GM21576 (cell line): ENCODE data around the gene PWWP2B.
A peak's percentile ranks its signal among the peaks of the same experiment; 100 is the strongest.

Source experiments
- ATAC-seq: cut with Tn5 transposase; IDR thresholded peaks from one replicate; pipeline ENCODE4 v1.9.1; 2021; ENCODE audit warnings: mild to moderate bottlenecking, moderate library complexity; ENCODE audit not compliant: unreplicated experiment

The PWWP2B gene

DNA sequence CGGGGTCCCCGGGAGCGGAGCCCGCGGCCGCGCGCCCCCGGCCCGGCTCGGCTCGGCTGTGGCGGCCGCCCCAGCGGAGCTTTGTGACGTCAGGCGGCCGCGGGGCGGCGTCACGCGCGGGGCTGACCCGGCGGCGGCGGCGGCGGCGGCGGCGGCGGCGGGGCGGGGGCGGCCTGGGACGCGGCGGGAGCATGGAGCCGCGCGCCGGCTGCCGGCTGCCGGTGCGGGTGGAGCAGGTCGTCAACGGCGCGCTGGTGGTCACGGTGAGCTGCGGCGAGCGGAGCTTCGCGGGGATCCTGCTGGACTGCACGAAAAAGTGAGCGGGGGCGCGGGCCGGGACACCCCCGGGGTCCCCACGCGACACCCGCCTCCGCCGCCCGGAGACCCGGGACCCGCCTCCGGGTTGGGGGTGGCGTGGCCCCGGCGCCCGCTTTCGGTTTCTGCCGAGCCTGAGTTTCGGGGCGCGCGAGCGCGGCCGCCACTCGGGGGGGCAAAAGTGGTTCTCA, at the start of gene PWWP2B:
Gene PWWP2B, plus strand, starts transcription at position 165 of the 506 bp plus-strand sequence. Its CDS starts 27 bp downstream, at position 192.
- ATAC-seq: peak; percentile 35

DNA sequence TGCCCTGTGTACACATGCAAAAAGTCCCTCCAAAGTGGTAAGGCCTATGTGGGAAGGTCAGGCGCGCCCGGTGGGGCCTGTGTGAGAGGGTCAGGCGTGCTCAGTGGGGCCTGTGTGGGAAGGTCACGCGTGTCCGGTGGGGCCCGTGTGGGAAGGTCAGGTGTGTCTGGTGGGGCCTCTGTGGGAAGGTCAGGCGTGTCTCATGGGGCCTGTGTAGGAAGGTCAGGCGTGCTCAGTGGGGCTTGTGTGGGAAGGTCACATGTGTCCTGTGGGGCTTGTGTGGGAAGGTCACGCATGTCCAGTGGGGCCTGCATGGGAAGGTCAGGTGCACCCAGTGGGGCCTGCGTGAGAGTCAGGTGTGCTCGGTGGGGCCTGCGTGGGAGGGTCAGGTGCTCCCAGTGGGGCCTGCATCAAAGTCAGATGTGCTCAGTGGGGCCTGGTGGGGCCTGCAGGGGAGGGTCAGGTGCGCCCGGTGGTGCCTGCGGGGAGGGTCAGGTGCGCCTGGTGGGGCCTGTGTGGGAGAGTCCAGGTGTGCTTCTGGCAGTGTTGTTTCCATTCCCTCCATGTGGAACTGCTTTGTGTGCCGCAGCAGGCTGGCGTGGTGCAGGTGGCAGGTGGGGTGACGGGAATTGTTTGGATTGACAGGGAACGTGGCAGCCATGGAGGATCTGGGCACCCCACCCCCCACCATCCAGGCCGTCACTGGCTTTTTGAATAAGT, 49.6 kb upstream of the PWWP2B start:
- ATAC-seq: no peak

DNA sequence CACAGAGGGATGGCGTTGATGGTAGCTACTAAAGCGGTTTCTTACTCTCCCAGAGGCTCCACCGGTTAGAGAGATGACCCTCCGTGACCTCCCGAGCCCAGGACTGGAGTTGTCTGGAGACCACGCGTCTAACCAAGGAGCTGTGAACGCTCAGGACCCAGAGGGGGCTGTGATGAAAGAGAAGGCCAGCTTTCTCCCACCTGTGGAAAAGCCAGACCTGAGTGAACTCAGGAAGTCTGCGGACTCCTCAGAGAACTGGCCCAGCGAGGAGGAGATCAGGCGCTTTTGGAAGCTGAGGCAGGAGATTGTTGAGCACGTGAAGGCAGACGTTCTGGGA, 49.1 kb upstream of the PWWP2B start:
- no peak for ATAC-seq

DNA sequence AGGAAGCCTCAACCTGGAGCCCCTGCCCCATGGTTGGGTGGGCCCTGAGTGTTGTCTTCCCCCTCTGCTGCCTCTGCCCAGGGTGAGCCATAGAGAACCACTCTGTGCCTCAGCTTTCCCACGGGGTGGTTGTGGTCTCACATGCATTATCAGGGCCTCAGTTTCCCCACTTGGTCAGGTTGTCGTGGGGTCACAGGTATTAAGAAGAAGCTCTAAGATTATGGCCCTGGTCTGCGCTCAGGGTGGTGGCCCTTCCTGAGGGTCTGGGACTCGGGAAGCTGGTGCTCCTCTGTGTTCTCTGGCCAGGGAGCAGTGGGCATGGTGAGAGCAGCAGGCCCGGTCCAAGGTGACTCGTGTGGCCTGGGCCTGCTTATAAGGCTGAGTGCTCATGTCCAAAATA, 47.2 kb upstream of the PWWP2B start:
- ATAC-seq: no peak

DNA sequence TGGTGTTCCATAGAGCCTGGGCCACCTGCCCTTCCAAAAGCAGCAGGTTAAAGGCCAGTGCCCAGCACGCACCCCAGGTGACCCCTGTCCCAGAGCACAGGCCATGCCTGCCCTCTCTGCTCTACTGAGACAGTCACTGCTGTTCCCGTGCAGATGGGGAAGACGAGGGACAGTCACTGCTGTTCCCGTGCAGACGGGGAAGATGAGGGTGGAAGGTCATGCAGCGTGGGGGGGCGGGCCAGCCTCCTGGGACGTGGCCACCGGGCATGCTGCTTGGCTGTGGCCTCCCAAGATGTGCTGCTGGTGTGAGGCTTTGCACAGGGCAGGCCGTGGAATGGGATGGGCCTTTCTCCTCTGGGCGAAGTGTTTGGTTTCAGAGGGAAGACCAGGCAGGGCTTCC, 46.6 kb upstream of the PWWP2B start:
- ATAC-seq: no peak

DNA sequence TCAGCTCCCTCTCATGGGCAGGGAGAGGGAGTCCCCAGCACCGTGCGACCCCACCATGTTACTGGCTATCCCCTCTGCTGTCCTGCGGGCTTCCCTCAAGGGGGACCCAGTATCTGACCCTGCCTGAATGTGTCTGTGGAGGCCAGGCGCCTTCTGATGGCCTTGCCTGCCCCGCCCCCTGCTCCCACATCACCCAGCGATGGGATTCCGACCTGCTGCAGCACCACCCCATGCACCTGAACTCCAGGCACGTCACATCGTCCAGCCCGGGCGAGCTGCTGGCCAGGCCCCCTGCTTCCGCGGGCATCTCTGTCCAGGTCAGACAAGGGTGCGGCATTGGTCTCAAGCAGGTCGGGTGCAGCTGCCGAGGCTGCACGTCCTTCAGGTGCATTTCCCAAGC, 46.1 kb upstream of the PWWP2B start:
- ATAC-seq: no peak

DNA sequence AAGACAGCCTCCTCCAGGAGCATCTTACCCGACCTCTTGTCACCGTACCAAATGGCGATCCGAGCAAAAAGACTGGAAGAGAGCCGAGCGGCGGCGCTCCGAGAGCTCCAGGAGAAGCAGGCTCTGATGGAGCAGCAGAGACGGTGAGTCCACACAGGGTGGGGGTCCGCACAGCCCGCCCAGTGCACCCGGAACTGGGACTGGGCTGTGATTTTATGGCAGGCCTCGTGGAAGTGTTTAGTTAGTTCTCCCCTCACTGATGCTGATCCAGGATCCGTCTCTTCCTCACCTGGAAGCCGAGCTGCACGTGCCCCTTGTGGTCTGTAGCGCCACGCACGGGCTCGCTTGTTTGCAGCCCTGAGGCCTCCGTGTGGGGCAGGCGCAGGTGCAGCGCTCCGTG, 45.4 kb upstream of the PWWP2B start:
- no peak for ATAC-seq

DNA sequence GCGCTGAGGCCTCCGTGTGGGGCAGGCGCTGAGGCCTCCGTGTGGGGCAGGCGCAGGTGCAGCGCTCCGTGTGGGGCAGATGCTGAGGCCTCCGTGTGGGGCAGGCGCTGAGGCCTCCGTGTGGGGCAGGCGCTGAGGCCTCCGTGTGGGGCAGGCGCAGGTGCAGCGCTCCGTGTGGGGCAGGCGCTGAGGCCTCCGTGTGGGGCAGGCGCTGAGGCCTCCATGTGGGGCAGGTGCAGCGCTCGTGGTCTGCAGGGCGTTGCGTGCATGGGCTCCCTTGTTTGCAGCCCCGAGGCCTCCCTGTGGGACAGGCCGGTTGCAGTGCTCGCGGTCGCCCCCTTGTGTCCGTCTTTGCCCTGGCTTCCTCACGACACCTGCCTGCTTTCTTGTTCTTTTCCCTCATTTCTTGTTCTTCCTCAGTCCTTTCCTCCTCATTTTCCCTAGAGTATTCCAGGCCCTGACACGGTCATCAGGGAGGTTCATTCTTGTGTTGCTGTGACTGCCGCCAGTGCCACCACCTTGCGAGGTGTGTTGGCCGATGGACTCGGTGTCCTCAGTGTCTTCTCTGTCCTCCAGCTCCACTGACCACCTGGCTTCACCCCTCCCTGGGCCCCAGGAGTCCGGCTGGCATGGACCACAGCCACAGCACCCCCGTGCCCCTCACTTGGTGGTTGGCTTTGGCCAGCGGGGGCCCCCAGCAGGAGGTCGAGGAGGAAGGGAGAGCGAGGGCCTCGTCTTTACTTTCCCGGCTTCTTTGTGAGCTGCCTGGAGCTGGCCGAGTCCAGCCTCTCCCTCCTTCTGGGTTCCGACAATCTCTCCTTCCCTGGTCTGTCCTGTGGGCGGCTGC, 44.3 kb upstream of the PWWP2B start:
- peak; percentile 66 for ATAC-seq

DNA sequence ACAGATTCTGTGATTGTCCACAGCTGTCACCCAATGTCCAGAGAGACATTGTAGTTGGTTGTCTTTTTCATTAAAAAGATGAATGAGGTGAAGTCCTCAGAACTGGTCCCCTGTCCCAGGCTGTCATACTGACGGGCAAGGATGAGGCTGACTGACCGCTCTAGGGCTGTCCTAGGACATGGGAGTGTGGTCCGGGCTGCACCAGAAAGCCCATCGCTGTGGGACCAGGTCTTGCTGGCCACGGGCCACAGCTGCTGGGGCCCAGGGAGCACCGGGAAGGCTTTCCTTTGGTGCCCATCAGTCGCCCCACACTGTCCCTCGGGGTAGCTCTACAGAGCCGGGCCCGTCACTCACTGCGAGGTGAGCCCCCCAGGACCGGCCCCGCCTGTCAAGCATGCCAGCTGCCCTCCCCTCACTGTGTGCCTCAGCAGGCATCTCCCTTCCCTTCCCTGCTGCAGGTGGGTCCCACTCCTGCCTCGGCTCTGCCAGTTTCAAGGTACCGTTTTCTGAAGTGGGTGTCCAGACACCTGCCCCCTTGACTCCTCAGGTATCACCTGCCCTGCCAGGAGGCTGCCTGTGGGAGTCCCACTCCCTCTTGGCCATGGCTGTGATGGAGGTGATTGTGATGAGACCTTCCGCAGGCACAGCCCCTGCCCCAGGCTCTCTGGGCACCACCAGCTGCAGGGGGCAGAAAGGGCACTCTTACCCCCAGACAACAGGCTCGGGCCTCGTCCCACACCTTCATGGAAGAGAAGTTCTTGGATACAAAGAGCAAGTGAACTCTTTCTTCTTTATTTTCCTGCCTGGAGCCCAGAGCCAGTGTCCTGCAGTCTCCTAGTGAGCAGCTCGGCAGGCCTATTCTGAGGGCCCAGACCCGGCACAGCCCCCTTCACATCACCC, 43.3 kb upstream of the PWWP2B start:
- no peak for ATAC-seq

DNA sequence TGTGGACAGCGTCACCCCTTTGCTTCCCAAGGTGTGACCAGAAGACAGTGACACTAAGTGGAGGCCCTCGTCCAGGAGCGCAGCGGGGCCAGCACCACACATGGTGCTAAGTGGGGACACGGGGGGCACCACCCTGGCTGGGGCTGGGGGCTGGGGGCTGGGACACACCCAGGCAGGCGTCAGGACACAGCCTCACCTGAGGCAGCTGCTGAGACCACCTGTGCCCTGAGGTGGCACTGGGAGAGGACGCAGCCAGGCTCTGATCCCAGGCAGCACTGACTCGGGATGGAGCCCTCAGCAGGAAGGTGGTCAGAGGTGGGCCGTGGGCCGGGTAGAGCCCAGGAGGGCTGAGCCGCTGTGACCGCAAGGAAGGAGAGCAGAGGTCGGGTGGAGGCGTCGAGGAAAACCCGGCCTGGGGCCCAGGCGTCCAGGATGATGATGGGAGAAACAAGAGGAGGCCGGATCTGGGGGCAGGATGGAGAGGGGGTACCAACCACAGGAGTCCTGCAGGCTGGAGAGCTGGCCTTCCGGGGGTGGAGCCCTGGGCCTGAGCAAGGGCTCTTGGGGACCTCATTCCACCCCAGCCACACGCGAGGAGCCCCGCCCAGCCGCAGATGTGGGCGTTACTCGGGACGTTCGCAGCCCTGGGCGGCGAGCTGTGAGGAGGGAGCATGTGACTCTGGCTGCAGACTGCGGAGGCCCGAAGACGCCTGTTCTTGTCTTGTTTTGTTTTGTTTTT, 42.5 kb upstream of the PWWP2B start:
- ATAC-seq: no peak

DNA sequence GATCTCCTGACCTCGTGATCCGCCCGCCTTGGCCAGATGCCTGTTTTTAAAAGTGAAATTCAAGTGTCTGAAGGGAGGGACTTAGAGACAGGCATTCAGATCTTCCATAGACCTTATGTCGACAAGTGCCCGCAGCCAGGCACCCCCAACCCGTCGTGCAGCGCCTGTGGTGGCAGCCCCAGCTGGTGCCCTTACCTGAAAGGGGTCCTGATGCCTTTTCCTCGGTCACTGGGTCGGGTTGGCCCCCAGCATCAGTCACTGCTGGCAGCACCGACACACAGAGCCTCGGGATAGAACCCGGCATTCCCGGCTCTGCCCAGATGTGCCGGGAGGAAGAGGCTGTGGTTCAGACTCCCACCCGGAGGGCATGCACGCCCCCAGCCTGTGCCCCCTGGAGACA, 41.7 kb upstream of the PWWP2B start:
- no peak for ATAC-seq

DNA sequence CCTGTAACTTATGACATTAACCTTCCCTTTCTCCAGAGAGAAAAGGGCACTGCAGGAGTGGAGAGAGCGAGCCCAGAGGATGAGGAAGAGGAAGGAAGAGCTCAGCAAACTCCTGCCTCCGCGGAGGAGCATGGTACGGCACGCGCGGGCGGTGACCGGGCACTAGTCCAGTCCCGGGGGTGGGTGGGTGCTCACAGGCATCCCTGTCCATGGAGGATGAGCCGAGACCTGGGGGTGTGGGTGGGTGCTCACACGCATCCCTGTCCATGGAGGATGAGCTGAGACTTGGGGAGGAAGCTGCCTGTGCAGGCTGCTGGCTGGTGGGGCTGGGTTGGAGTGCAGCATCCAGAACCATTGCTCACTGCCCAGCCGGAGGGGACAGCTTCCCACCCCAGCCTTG, 41.2 kb upstream of the PWWP2B start:
- ATAC-seq: no peak

DNA sequence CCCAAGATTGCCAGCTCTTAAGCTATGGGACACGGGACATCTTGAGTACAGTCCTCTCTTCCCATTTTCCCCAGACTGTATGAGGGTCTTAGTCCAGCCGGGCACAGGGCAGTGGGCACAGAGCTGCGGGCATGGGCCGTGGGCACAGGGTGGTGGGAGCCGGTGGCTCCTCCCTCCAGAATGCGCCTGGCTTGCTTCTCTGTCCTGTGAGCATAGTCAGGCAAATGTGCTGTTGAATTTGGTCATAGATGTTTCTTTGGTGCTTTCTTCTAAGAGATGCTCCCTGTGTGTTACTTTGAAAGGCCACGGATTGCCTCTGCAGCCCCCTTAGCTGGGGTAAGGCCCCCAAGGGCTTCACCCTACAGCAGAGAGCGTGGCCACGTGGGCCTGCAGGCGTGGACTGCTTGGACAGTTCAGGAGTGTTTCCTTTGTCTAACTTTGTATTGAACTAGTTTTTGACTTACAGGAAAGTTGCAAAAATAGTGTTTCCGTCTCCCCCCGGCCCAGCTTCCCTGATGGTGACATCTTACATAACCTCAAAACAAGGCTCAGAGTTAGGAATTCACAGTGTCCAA, 40.3 kb upstream of the PWWP2B start:
- ATAC-seq: no peak

DNA sequence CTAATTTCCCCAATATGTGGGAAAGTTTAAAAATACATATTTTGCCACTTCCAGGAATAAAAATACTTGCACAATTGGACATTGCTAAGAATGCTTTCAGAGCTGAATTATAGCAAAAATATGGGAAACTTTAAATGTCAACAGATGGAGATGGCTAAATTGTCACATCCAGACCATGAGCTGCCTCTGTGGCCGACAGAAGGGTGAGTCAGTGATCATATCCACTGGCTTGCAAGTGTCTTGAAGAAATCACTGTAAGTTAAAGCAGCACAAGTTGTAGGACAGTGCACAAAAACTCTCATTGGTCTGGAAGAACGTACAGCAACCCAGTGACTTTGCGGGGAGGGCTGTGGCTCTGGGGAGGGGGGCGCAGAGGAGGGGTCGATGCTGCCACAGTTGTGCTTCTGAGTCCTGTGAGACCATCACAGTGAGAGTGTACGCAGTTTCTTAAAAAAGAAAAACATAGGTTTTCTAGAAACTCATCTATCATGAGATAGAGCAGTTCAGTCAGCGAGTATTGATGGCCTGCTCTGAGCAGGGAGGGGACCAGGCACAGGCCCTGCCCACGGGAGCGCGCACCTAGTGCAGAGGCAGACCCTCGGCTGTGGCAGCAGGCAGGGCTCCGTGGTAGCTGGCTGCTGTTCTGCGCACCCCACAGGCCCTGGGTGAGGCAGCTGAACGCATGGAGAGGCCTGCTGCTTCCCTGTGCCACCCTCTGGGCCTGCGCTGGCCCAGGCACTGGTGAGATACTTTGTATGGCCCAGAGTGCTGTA, 39.5 kb upstream of the PWWP2B start:
- no peak for ATAC-seq

DNA sequence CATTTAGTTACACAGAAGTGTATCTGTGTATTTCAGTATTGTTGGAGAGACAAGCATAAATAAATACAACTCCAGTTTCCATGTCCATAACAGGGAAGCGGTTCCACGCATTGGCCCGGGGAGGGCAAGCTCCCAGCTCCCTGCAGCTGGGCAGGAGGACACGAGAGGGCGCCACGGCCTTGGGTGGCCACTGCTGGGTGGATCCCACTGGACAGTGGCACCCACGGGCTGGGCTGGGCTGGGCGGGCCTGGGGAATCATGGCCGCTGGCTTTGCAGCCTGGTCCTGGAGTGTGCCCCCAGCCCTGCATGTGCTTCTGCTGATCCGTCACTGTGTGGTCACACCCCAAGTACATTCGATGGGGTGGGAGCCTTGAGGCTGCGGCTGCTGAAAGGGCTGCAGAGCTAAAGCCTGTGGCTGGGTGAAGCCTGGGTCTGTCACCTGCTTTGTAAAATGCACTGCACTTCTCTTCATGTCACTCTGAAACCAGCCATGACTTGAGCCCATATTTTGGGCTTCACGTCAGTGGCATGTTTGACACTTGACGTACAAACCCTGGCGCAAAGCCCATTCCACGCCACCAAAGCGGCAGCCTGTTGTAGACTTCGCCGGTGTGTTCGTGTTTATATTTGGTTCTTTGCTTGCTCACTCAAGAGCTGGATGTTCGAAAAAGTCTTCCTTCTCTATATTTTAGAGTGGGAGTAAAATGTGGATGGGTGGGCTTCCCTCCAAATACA, 37.5 kb upstream of the PWWP2B start:
- ATAC-seq: no peak

DNA sequence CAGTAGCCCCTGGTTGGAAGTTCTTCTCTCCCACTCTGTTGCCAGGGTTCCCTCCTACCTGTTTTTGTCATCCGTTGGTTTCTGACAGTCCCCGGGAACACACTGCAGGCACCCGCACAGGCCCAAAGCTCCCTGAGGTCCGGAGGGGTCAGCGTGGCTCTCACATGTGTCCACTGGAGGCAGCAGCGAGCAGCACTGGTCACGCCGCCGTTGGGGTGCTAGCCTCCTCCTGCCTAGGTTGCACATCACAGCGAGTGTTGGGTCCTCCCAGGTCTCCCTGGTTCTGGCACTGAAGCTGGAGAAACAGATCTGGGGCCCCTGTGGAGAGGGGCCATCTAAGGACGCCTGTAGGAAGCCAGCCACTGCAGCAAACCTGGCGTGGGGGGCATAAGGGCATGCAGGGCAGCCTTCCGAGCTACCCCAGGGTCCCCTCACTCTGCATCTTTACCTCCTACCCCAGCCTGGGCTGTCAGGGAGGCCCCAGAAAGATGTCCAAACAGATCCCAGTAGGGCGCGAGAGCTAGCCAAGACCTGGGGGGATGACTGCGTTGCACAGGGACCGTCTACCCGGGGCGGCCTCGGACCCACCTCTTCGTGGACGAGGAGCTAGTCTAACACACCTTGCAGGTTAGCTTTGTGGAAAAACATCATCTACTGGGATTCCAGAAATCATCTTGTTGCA, 36.1 kb upstream of the PWWP2B start:
- ATAC-seq: no peak

DNA sequence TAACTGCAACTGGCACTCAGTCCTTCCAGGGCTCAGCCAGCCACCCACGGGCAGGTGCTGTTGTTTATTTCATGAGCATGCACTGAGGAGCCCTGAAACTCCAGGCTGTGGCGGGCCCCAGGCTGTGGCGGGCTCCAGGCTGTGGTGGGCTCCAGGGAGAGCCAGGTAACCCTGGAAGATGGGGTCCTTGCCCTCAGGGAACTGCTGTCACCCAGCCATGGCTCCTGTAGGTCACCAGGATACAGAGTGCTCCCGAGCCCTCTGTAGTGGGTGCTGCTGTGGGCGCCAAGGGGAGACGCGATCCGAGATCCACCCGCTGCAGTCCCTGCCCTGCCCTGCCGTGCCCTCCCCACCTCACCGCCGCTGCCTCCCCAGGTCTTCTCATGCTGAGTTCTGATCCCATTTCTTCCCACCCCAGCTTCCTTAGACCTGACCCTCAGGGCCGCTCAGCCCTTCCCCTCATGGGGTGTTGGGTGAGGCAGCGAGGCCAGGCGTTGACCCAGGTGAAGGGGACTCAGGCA, 35.4 kb upstream of the PWWP2B start:
- ATAC-seq: no peak

DNA sequence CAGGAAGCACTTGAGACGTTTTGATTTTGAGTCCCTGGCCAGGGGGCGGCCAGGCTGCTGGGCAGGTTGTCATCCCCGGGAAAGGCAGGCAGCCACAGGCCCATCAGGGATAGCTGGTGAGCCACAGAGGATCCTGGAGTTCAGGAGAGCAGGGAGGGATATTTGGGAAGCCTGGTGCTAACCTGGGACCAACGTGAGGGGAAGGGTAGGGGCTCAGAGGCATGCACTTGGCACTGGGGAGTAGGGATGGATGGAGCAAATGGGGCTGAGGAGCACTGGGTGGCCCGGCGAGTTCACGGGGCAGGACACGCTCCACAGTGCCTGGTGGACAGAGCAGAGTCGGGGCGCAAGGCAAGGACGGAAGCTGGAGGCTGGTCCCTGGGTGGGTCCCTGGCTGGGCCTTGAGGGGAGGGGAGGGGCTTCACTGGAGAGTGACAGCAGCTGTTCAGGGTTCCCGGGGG, 34.8 kb upstream of the PWWP2B start:
- no peak for ATAC-seq
